ENCODE data around the gene SFXN1.

The SFXN1 gene

GRCh38 chr5:175517824-175518450, 39.6 kb downstream of the SFXN1 start:
- H3K4me3 ChIP-seq (ENCODE audit: low read length), result no peak overlapping the region
- DNase-seq (ENCODE audit: low read depth), result peak; percentile 18
- TF ChIP-seq, protein P1, sequence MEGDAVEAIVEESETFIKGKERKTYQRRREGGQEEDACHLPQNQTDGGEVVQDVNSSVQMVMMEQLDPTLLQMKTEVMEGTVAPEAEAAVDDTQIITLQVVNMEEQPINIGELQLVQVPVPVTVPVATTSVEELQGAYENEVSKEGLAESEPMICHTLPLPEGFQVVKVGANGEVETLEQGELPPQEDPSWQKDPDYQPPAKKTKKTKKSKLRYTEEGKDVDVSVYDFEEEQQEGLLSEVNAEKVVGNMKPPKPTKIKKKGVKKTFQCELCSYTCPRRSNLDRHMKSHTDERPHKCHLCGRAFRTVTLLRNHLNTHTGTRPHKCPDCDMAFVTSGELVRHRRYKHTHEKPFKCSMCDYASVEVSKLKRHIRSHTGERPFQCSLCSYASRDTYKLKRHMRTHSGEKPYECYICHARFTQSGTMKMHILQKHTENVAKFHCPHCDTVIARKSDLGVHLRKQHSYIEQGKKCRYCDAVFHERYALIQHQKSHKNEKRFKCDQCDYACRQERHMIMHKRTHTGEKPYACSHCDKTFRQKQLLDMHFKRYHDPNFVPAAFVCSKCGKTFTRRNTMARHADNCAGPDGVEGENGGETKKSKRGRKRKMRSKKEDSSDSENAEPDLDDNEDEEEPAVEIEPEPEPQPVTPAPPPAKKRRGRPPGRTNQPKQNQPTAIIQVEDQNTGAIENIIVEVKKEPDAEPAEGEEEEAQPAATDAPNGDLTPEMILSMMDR (conservative IDR thresholded peaks at IDR 0.05; ENCODE audit: low read length), result no peak

DNA sequence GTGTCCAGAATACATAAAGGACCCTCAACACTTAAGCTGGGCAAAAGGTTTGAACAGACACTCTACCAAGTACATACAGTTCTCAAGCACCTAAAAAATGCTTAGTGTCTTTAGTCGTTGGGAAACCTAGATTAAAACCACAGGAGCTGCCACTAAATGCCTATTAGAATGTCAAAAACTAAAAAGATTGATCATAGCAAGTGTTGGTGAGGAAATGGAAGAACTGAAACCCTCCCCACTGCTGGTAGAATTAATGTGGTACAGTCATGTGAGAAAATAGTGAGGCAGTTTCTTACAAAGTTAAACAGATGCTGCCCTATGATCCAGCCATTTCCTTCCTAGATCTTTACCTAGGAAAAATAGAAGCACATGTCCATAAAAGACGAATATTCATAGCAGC, 40.6 kb downstream of the SFXN1 start:
- no peak overlapping the region for H3K4me3 ChIP-seq (ENCODE audit: low read length)
- TF ChIP-seq, protein P1 (conservative IDR thresholded peaks at IDR 0.05; ENCODE audit: low read length), result no peak
- DNase-seq (ENCODE audit: low read depth), result no peak

- no peak overlapping the region for H3K4me3 ChIP-seq (ENCODE audit: low read length)
- DNase-seq (ENCODE audit: low read depth), result no peak
- TF ChIP-seq, protein P1 (conservative IDR thresholded peaks at IDR 0.05; ENCODE audit: low read length), result no peak
Measured at GRCh38 chr5:175520321-175520720, 42.0 kb downstream of the SFXN1 start.

- no peak overlapping the region for H3K4me3 ChIP-seq (ENCODE audit: low read length)
- DNase-seq (ENCODE audit: low read depth), result no peak
- TF ChIP-seq, protein P1 (conservative IDR thresholded peaks at IDR 0.05; ENCODE audit: low read length), result no peak
Measured at GRCh38 chr5:175520873-175521272, 42.5 kb downstream of the SFXN1 start.

- no peak for DNase-seq (ENCODE audit: low read depth)
- H3K4me3 ChIP-seq (ENCODE audit: low read length), result no peak overlapping the region
- TF ChIP-seq, protein P1 (conservative IDR thresholded peaks at IDR 0.05; ENCODE audit: low read length), result no peak
Measured at GRCh38 chr5:175521313-175521833, 43.0 kb downstream of the SFXN1 start.

DNA sequence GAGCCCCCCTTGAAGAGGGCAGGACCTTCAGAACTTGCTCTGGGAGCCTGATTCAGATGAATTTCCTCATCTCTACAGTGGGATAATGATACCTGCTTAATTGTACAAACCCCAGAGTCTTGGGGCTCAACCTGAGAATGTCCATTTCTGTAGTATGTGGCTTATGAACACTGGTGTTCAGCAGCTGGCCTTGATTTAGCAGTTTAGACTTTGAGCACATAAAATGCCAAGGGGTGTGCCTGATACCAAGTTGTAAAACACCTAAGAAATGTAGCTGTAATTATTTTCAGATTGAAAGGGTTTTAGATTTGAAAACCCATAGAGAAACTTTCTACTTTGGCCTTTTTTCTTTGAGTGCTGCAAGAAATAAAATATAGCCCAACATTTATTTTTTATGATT, 44.9 kb downstream of the SFXN1 start:
- H3K4me3 ChIP-seq (ENCODE audit: low read length), result no peak overlapping the region
- TF ChIP-seq, protein P1 (conservative IDR thresholded peaks at IDR 0.05; ENCODE audit: low read length), result no peak
- no peak for DNase-seq (ENCODE audit: low read depth)

GRCh38 chr5:175524211-175524610, 45.9 kb downstream of the SFXN1 start:
- no peak overlapping the region for H3K4me3 ChIP-seq (ENCODE audit: low read length)
- DNase-seq (ENCODE audit: low read depth), result no peak
- TF ChIP-seq, protein P1 (conservative IDR thresholded peaks at IDR 0.05; ENCODE audit: low read length), result no peak

All from AG10803 (cell line).